Upper lobe of left lung (tissue), 6 donors: ENCODE measurements around the gene FRY. TPM values are rescaled to one million over a fixed set of nuclear protein-coding genes. Genes with fewer than 3 reads are reported as not detected.
A peak's percentile ranks its signal among the peaks of the same experiment; 100 is the strongest.
"Not testable (repeated sequence)": the region's sequence is repeated elsewhere in the genome, so short reads cannot be mapped to it uniquely, and the experiment has no call there.

Experiments used
- ATAC-seq, 2 donors: fragments of 200-7000 bp; cut with Tn5 transposase; one replicate each; pipeline ENCODE4 v1.9.1; 2022; ENCODE audit warnings: mild to moderate bottlenecking in 2 of 2, moderate library complexity in 2 of 2; ENCODE audit not compliant: low FRiP score in 2 of 2
- DNase-seq, 2 donors: peaks; one replicate each; pipeline ENCODE4 v3.0.0-alpha.2; 2019 to 2020
- H3K27ac ChIP-seq, 4 donors: fragments of 200-600 bp; sonication (generic); one replicate each; pipeline ENCODE4 v1.5.1; 2016 to 2019
- H3K27me3 ChIP-seq, 4 donors: fragments of 200-600 bp; sonication (generic); one replicate each; pipeline ENCODE4 v1.5.1; 2017 to 2019
- H3K36me3 ChIP-seq, 4 donors: fragments of 200-600 bp; sonication (generic); one replicate each; pipeline ENCODE4 v1.5.1; 2016 to 2019
- H3K4me1 ChIP-seq, 4 donors: fragments of 200-600 bp; sonication (generic); one replicate each; pipeline ENCODE4 v1.5.1; 2018 to 2019
- H3K4me3 ChIP-seq, 4 donors: fragments of 200-600 bp; sonication (generic); one replicate each; pipeline ENCODE4 v1.5.1; 2017 to 2019; ENCODE audit warnings: mild to moderate bottlenecking in 2 of 4, moderate library complexity in 1 of 4
- H3K9me3 ChIP-seq, 4 donors: fragments of 200-600 bp; sonication (generic); one replicate each; pipeline ENCODE4 v1.5.1; 2018 to 2019
- CTCF ChIP-seq, 6 experiments: fragments of 450-650 bp in 4 of 6; fragments of 200-600 bp in 2 of 6; sonication (generic) in 2 of 6; IDR thresholded peaks; one replicate each; pipeline ENCODE4 v1.5.1; 2016 to 2019; ENCODE audit warnings: antibody characterized with exemption in 6 of 6
- EP300 ChIP-seq, 4 donors: sonication (generic); formaldehyde crosslinking; IDR thresholded peaks; one replicate each; pipeline ENCODE4 v1.5.1; 2017; ENCODE audit warnings: antibody characterized with exemption in 4 of 4, control low read depth in 2 of 4
- POLR2A ChIP-seq, 4 donors: fragments of 450-650 bp; IDR thresholded peaks; one replicate each; pipeline ENCODE4 v1.5.1; 2016 to 2017; ENCODE audit warnings: antibody characterized with exemption in 4 of 4, mild to moderate bottlenecking in 2 of 4
- POLR2AphosphoS5 ChIP-seq, 2 donors: sonication (generic); formaldehyde crosslinking; IDR thresholded peaks; one replicate each; pipeline ENCODE4 v1.5.1; 2017; ENCODE audit warnings: antibody characterized with exemption in 2 of 2
- WGBS, 2 donors: methylation state at CpG; one replicate each; pipeline ENCODE4 v1.1.5; 2017 to 2018; 5-methylcytosine and 5-hydroxymethylcytosine counted together
- total RNA-seq, 6 donors: library from RNA; depleted of rRNA in 4 of 6; stranded (reverse); fragments of >200 nt in 4 of 6; gene quantifications; one replicate each; pipeline versions ENCODE4 v1.1.0 to v1.2.1, GENCODE V29; 2016 to 2021
- donor health status: DM: no; HTN: no; CAD: no; lungs with moderate emphysema.
- donor health status: DM: no; HTN: yes; CAD: no; lungs with severe emphysema.

FRY gene
- total RNA-seq, 6 donors from 2014 or later = 58.3 to 88.9 (median 65.8) TPM

GRCh38 chr13:31986676-31987470 lies 44.7 kb upstream of the FRY start:
- no peaks in the 10 kb centered on the region for H3K36me3 ChIP-seq
- no peak for TF ChIP-seq POLR2AphosphoS5 (IDR thresholded peaks at IDR 0.05)
- no peak for TF ChIP-seq POLR2A (IDR thresholded peaks at IDR 0.05)
- no peak for TF ChIP-seq CTCF (IDR thresholded peaks at IDR 0.05)
- no peak for TF ChIP-seq EP300 (IDR thresholded peaks at IDR 0.05)
- H3K27ac ChIP-seq = no peak overlapping the region
- no peak for DNase-seq
- no peaks in the 10 kb centered on the region for H3K9me3 ChIP-seq
- no peak for ATAC-seq
- no peaks in the 10 kb centered on the region for H3K27me3 ChIP-seq
- 67 to 70% methylated on average over 5 of the region's 5 CpGs for WGBS, 2 donors
- H3K4me3 ChIP-seq = no peak overlapping the region
- H3K4me1 ChIP-seq = peaks cover 0 to 6% (median 0%) of the 10 kb centered on the region in 4 donors

- no peak for DNase-seq
- no peak for TF ChIP-seq POLR2A (IDR thresholded peaks at IDR 0.05)
- TF ChIP-seq POLR2AphosphoS5 (IDR thresholded peaks at IDR 0.05) = no peak
- no peak for TF ChIP-seq CTCF (IDR thresholded peaks at IDR 0.05)
- TF ChIP-seq EP300 (IDR thresholded peaks at IDR 0.05) = no peak
- H3K9me3 ChIP-seq = no peaks in the 10 kb centered on the region
- H3K4me1 ChIP-seq = peaks cover 0 to 3% (median 0%) of the 10 kb centered on the region in 4 donors
- WGBS, 2 donors = 63 to 71% methylated on average over 2 of the region's 2 CpGs
- peak in 1 of 2 donors; percentile 47 for ATAC-seq
- no peaks in the 10 kb centered on the region for H3K27me3 ChIP-seq
- H3K36me3 ChIP-seq = no peaks in the 10 kb centered on the region
- H3K4me3 ChIP-seq = no peak overlapping the region
- H3K27ac ChIP-seq = no peak overlapping the region
Measured at GRCh38 chr13:31987535-31988170, 43.9 kb upstream of the FRY start.

- not testable (repeated sequence) for H3K9me3 ChIP-seq, H3K27me3 ChIP-seq, DNase-seq, H3K27ac ChIP-seq, H3K4me3 ChIP-seq, H3K36me3 ChIP-seq, ATAC-seq, H3K4me1 ChIP-seq
- 96 to 97% methylated on average over 6 of the region's 6 CpGs for WGBS, 2 donors
Measured at GRCh38 chr13:31994367-31994766, 37.2 kb upstream of the FRY start.

- H3K9me3 ChIP-seq = no peaks in the 10 kb centered on the region
- no peak overlapping the region for H3K4me3 ChIP-seq
- no peaks in the 10 kb centered on the region for H3K36me3 ChIP-seq
- no peak for TF ChIP-seq CTCF (IDR thresholded peaks at IDR 0.05)
- TF ChIP-seq POLR2A (IDR thresholded peaks at IDR 0.05) = no peak
- TF ChIP-seq EP300 (IDR thresholded peaks at IDR 0.05) = no peak
- TF ChIP-seq POLR2AphosphoS5 (IDR thresholded peaks at IDR 0.05) = no peak
- H3K27me3 ChIP-seq = no peaks in the 10 kb centered on the region
- no peak overlapping the region for H3K27ac ChIP-seq
- peaks cover 0 to 9% (median 6%) of the 10 kb centered on the region in 4 donors for H3K4me1 ChIP-seq
- 50% methylated on average over 2 of the region's 2 CpGs for WGBS, 2 donors
- DNase-seq = no peak
- ATAC-seq = no peak
Measured at GRCh38 chr13:31996601-31997000, 35.0 kb upstream of the FRY start.

GRCh38 chr13:31997641-31998040 lies 33.9 kb upstream of the FRY start:
- Histone ChIP-seq H3K4me1 (peaks cover 0 to 11% (median 8%) of the 10 kb centered on the region in 4 donors), H3K27ac (no peak overlapping the region), H3K27me3 (no peaks in the 10 kb centered on the region), H3K9me3 (no peaks in the 10 kb centered on the region), H3K36me3 (no peaks in the 10 kb centered on the region), H3K4me3 (no peak overlapping the region)
- no peak for TF ChIP-seq EP300 (IDR thresholded peaks at IDR 0.05)
- no peak for TF ChIP-seq CTCF (IDR thresholded peaks at IDR 0.05)
- no peak for TF ChIP-seq POLR2A (IDR thresholded peaks at IDR 0.05)
- no peak for TF ChIP-seq POLR2AphosphoS5 (IDR thresholded peaks at IDR 0.05)
- no peak for ATAC-seq
- DNase-seq = no peak
- 65 to 67% methylated on average over 1 of the region's 1 CpG for WGBS, 2 donors
